MCF 10A (cell line): Measurements from ENCODE around the gene CABP2. TPM values are rescaled to one million over a fixed set of nuclear protein-coding genes. Genes with fewer than 3 reads are reported as not detected.

ENCODE experiments used
- BruUV-seq: library from RNA; stranded (reverse); fragments of 400-500 nt; replicated peaks from 2 replicates; lab custom pipeline; 2021; lab: Mats Ljungman, UMichigan
- CTCF ChIA-PET: fragments of 300-600 bp; sonication (Branson Sonifier 250); formaldehyde crosslinking; extraction: SDS; loops from one replicate; lab custom pipeline; 2021; ENCODE audit warnings: antibody characterized with exemption, inconsistent platforms; lab: Yijun Ruan, JAX
- POLR2A ChIA-PET: fragments of 300-600, 350-650 bp; sonication (Branson Sonifier 250); formaldehyde crosslinking; extraction: SDS; loops from one replicate; lab custom pipeline; 2020; ENCODE audit warnings: antibody characterized with exemption, inconsistent platforms; lab: Yijun Ruan, JAX
- DNase-seq: peaks from one replicate; pipeline ENCODE4 v3.0.0-alpha.2; 2018; ENCODE audit not compliant: unreplicated experiment
- H3K27ac Mint-ChIP-seq: one replicate; pipeline ENCODE4 v1.8.0; 2022; ENCODE audit warnings: mild to moderate bottlenecking, low read depth, mixed read lengths; ENCODE audit not compliant: unreplicated experiment
- H3K27me3 Mint-ChIP-seq: one replicate; pipeline ENCODE4 v1.8.0; 2022; ENCODE audit warnings: mixed read lengths; ENCODE audit not compliant: insufficient read depth, unreplicated experiment
- H3K36me3 Mint-ChIP-seq: one replicate; pipeline ENCODE4 v1.8.0; 2022; ENCODE audit warnings: mild to moderate bottlenecking, moderate library complexity, mixed read lengths; ENCODE audit not compliant: insufficient read depth, unreplicated experiment
- H3K4me1 Mint-ChIP-seq: one replicate; pipeline ENCODE4 v1.8.0; 2022; ENCODE audit warnings: mixed read lengths; ENCODE audit not compliant: insufficient read depth, unreplicated experiment
- H3K4me3 Mint-ChIP-seq: one replicate; pipeline ENCODE4 v1.8.0; 2022; ENCODE audit warnings: mild to moderate bottlenecking, moderate library complexity, mixed read lengths; ENCODE audit not compliant: unreplicated experiment
- H3K9me3 Mint-ChIP-seq: one replicate; pipeline ENCODE4 v1.8.0; 2022; ENCODE audit warnings: mixed read lengths; ENCODE audit not compliant: unreplicated experiment
- intact Hi-C: fragments of 100-400 bp; cut with micrococcal nuclease; formaldehyde crosslinking; loops from 2 replicates; pipeline ENCODE4 v1.14.1; 2022
- total RNA-seq: library from RNA; stranded (reverse); gene quantifications from 2 replicates; pipeline ENCODE4 v1.2.3, GENCODE V29; 2022
- TF ChIP-seq, protein P1 (sequence below): fragments of 200-600 bp; IDR thresholded peaks from one replicate; pipeline ENCODE4 v1.8.0; 2022; ENCODE audit warnings: antibody characterized with exemption, mild to moderate bottlenecking; ENCODE audit not compliant: unreplicated experiment

CABP2 gene
- total RNA-seq, 1 experiment from 2014 or later: not detected

DNA sequence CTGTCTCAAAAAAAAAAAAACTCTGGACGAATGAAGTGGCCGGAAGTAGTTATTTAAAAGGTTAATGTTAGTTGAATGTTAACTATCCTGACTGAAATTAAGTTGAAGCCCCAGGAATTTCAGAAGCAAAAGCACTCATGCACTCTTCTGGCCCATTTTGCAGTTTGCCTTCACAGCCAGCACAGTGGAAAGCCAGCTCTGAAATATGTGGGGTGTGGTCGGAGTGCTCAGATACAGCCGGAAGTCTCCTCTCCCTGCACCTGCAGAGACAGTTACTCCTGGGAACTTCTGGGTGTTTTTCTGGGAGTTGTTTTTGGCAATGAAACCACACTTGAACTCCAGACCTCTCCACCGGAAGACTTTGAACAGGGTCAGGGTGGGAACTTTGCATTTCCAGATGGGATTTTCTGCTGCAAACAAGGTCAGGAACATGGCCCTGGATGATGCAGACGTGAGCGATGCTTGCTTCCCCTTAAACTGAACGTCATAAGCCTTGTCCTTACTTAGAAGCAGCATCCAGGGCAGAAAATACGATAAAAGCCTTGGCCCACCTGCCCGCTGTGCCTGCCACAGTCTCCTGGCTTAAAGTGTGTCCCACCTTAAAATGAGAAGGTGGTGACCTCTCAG lies 21.5 kb upstream of the CABP2 start:
- POLR2A ChIA-PET: interaction anchor here (0.6 to 1.7 kb wide), 3 partner anchors 8 to 310 kb away, joined by 3 to 7 read pairs (median 4); partner anchors contain the start of gene GSTP1
- DNase-seq: peak; percentile 15
- Mint-ChIP-seq H3K27me3 (no peaks in the 10 kb centered on the region), H3K4me1 (no peaks in the 10 kb centered on the region), H3K27ac (no peak overlapping the region), H3K36me3 (peaks cover under 1% of the 10 kb centered on the region), H3K4me3 (no peak overlapping the region), H3K9me3 (no peaks in the 10 kb centered on the region)
- BruUV-seq: no TSS peak
- CTCF ChIA-PET: interaction anchor here (0.7 kb wide), 1 partner anchor 54 kb away, joined by 4 read pairs; no protein-coding TSS in a partner anchor
- intact Hi-C loops: no loop called here
- TF ChIP-seq, protein P1, sequence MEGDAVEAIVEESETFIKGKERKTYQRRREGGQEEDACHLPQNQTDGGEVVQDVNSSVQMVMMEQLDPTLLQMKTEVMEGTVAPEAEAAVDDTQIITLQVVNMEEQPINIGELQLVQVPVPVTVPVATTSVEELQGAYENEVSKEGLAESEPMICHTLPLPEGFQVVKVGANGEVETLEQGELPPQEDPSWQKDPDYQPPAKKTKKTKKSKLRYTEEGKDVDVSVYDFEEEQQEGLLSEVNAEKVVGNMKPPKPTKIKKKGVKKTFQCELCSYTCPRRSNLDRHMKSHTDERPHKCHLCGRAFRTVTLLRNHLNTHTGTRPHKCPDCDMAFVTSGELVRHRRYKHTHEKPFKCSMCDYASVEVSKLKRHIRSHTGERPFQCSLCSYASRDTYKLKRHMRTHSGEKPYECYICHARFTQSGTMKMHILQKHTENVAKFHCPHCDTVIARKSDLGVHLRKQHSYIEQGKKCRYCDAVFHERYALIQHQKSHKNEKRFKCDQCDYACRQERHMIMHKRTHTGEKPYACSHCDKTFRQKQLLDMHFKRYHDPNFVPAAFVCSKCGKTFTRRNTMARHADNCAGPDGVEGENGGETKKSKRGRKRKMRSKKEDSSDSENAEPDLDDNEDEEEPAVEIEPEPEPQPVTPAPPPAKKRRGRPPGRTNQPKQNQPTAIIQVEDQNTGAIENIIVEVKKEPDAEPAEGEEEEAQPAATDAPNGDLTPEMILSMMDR: no peak

DNA sequence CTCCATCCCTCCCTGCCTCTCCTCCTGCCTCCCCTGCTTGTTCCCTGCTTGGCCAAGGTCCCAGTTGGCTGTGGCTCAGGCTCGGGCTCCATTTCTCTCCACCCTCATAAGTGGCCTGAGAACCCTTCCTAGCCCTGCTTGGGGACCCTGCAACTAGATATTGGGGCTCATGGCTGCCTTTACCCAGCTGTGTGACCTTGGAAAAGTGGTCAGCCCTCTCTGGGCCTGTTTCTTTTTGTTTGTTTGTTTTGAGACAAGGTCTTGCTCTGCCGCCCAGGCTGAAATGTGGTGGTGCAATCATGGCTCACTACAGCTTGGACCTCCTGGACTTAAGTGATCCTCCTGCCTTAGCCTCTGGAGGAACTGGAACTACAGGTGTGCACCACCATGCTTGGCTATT lies 20.3 kb upstream of the CABP2 start:
- Mint-ChIP-seq H3K9me3 (no peaks in the 10 kb centered on the region), H3K4me1 (no peaks in the 10 kb centered on the region), H3K27ac (no peak overlapping the region), H3K27me3 (no peaks in the 10 kb centered on the region), H3K4me3 (no peak overlapping the region), H3K36me3 (no peaks in the 10 kb centered on the region)
- intact Hi-C loops: no loop called here
- ChIA-PET CTCF (interaction anchor here (0.7 kb wide), 1 partner anchor 47 kb away, joined by 3 read pairs; no protein-coding TSS in a partner anchor), POLR2A (no interaction called here)
- TF ChIP-seq, protein P1: no peak
- BruUV-seq: no TSS peak
- no peak for DNase-seq

DNA sequence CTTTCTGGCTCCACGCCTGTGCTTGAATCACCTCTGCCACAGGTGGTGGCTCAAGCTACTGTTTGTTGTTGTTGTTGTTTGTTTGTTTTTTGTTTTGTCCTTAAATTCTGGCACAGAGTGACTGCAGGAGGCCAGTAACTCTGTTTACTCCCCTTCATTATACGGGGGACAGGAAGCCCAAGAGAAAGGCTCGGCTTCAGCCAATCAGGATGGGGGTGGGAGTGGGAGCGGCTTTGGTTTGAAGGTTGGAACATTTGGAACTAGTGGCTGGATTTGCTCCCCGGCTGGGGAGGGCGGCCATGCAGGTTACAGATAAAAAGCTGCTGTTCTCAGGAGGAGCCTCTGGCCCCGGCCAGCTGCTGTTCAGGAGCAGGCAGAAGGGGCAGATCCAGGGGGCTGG lies 19.7 kb upstream of the CABP2 start:
- Mint-ChIP-seq H3K4me1 (no peaks in the 10 kb centered on the region), H3K36me3 (no peaks in the 10 kb centered on the region), H3K27me3 (no peaks in the 10 kb centered on the region), H3K9me3 (no peaks in the 10 kb centered on the region), H3K27ac (no peak overlapping the region), H3K4me3 (no peak overlapping the region)
- POLR2A ChIA-PET: no interaction called here
- CTCF ChIA-PET: interaction anchor here (0.7 kb wide), 1 partner anchor 46 kb away, joined by 3 read pairs; no protein-coding TSS in a partner anchor
- intact Hi-C loops: no loop called here
- BruUV-seq: no TSS peak
- DNase-seq: no peak
- TF ChIP-seq, protein P1: no peak

DNA sequence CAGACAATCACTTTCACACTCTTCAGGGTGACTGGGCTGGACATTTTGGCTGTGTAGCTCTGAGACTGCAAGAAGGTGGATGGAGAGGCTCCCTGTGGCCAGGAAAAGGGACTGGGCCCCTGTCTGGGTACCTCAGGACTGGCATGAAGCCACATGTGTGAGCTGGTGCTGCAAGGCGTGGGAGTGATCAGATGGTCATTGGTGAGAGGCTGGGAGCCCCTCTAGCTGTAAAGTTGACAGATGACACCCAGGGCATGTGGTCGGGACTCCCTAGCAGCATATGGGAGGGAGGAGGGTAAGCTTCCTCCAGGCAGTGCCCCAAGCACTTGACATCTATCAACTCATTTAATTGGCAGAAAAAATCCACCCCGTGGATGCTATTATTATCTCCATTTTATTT lies 18.9 kb upstream of the CABP2 start:
- TF ChIP-seq, protein P1: no peak
- no peaks in the 10 kb centered on the region for H3K27me3 Mint-ChIP-seq
- no peak overlapping the region for H3K27ac Mint-ChIP-seq
- CTCF ChIA-PET: interaction anchor here (0.6 kb wide), 1 partner anchor 48 kb away, joined by 4 read pairs; no protein-coding TSS in a partner anchor
- H3K4me3 Mint-ChIP-seq: no peak overlapping the region
- no peaks in the 10 kb centered on the region for H3K4me1 Mint-ChIP-seq
- no peaks in the 10 kb centered on the region for H3K9me3 Mint-ChIP-seq
- POLR2A ChIA-PET: interaction anchor here (0.7 kb wide), 1 partner anchor 30 kb away, joined by 3 read pairs; no protein-coding TSS in a partner anchor
- intact Hi-C loops: no loop called here
- no peaks in the 10 kb centered on the region for H3K36me3 Mint-ChIP-seq
- no TSS peak for BruUV-seq
- DNase-seq: no peak
